Fibroblast of gingiva (primary cell): Measurements from ENCODE around the gene IL17F.
"Not testable (repeated sequence)": the region's sequence is repeated elsewhere in the genome, so short reads cannot be mapped to it uniquely, and the experiment has no call there.

Experiments
- DNase-seq: peaks from one replicate; pipeline ENCODE4 v3.0.0-alpha.2; 2011; ENCODE audit warnings: low read depth

Gene IL17F

DNA sequence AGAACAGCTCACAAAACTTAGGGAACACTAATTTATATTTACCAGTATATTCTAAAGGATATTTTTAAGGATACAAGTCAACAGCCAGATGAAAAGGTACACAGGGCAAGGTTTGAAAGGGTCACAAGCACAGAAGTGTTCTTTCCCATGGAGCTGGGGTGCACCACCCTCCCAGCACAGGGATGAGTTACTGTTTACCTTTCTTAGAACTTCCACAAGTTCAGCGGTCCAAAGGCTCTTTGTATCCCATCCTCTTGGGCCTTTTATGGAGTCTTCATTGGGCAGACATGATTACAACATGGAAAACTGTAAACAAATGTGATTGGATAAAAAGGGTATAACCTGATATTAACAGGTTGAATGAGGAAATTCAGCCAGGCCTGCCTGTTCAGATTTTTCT is 1.1 kb upstream of the IL17F start:
- no peak for DNase-seq

- peak; percentile 13 for DNase-seq
Observed at GRCh38 chr6:52243282-52243893, 912 bp downstream of the IL17F start.

DNA sequence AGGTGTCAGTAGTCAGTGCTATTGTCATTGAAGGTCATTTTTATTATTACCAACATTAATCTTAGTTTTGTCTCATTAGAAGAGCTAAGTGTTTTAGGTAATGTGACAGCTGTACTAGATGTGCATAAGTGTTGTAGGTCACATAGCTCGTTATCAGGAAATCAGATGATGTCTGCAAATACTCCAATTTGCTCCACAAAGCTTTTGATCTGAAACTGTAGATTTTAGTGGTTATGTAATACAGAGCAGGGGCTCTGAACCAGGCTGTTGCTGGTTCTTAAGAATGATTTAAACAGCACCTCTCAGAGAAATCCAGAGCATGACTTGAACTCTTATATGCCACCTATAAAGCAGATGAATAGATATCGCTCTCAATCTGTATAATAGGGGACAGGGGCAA is 2.5 kb downstream of the IL17F start:
- no peak for DNase-seq

- peak; percentile 21 for DNase-seq
Observed at GRCh38 chr6:52233975-52234823, 10.1 kb downstream of the IL17F start.

GRCh38 chr6:52233005-52233404 is 11.3 kb downstream of the IL17F start:
- DNase-seq, result no peak

- DNase-seq, result no peak
Observed at GRCh38 chr6:52231406-52232127, 12.7 kb downstream of the IL17F start.

DNA sequence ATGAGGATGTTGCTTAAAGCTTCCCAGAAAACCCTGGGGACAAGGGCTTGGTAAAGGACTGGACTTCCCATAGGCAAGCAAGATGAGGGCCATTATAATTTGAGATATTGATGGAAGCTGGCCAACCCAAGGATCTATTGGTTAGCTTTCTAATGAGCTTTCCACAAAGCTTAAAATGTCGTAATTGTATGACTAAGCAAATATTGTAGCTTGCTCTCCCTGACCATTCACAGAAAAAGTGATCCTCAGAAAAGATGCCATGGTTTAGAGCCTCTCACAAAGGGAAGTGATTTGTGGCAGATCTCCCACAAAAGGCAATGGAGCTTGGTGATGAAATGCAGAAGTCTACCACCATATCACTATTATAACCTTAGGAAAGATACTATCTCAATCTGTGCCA is 13.6 kb downstream of the IL17F start:
- DNase-seq, result peak; percentile 8

GRCh38 chr6:52227495-52227894 is 16.8 kb downstream of the IL17F start:
- DNase-seq, result no peak

DNA sequence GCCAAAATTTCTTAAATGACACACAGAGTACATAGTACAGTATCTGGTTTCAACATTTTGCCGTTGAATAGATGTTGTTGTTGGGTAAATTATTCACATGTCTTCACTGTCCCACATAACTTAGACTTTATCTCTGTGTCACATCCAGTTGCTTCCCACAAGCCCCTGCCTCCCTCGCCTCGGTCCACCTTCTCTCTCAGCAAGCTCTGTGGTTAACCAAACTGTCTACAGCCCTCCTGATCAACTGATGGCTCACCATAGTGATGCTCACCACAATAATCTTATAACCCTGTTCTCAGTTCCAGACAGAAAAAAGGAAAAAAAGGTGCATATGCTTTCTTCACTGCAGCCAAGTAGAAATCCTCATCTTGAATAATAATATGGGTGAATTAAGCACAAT is 23.0 kb downstream of the IL17F start:
- no peak for DNase-seq

DNA sequence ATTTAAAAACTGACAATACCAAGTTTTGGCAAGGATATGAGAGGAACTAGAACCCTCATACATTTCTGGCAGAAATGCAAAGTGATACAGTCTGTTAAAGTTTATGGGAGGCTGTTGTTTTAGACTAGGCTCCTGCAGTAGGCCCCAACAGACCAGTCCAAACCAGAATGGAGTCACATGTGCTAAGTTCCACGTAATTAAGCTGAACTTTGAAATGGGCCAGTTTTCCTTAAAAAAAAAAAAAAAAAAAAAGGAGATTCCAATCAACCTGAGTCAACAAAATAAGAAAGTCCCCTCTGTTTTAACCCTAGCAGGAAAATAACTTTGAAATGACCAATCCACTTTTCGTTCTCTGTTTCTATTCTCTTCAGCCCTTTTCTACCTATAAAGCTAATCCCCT is 26.5 kb downstream of the IL17F start:
- no peak for DNase-seq

GRCh38 chr6:52216932-52217575 is 27.2 kb downstream of the IL17F start:
- no peak for DNase-seq

DNA sequence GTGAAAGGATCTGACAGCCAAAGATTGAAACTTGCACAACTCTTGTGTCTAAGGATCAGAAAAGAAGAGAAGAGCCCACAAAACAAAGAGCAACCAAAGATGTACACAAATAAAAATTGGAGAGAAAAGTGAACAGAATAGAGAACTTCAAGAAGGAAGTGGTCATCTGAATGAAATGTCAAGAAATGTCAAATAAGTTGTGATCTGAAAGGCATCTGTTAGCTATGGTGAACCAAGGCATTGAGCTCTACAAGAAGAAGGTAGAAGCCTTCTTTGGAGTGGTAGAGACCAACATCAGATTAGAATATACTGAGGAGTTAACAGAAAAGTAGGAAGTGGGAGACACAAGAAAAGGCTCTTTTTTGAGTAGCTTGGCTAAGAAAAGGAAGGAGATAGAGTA is 28.5 kb downstream of the IL17F start:
- DNase-seq, result no peak

DNA sequence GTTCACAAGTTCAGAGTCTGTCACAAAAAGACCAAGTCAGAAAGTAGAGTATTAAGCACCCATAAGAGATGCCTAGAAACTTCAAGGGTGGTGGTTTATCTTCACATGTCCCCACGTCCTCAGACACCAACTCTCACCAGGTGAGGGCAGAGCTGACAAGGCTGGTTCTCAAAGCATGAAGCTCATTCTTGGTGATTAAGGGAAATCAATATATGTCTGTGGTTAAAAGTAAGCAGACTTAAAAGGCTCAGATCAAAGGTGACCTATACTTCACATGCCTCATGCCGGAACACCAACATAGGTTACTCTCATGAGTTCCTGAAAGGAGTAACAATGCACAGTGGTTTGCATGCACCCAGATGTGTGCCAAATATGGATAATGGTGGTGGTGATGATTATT is 31.2 kb downstream of the IL17F start:
- DNase-seq, result no peak

DNA sequence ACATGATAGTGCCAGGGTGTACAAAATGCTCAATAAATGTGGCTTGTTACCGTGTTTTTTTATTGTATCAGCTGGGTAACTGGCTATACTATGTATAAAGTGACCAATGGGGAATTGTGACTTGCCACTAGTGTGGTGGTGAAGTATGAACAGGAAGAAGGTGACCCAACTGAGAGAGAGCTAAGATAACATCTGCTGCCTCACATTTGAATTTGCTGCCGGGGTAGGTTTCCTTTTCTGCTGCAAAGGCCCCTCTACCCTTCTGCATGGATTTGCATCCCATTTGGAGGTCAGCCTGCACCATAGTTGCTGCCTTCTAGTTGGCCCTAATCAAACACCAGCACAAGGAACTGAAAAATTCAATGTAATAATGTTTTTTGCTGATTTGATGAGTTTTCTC is 34.1 kb downstream of the IL17F start:
- DNase-seq, result no peak

DNA sequence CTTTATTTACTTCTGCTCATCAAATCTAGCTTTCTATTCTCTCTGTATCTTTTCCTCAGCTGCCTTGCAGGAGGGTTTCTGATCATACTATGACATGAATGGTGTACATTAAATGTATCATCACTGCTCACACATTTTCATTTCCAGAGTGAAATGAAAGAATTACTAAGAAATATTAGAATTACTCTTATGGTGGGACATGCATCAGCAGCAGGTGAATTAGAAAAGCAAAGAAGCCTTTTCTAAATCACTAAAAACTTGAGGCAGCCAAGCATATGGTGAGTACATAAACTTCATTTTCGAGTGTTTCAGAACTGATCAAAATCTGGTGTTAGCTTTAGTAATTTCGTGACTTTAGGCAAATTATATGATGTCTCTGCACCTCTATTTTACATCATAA is 34.5 kb downstream of the IL17F start:
- no peak for DNase-seq

DNA sequence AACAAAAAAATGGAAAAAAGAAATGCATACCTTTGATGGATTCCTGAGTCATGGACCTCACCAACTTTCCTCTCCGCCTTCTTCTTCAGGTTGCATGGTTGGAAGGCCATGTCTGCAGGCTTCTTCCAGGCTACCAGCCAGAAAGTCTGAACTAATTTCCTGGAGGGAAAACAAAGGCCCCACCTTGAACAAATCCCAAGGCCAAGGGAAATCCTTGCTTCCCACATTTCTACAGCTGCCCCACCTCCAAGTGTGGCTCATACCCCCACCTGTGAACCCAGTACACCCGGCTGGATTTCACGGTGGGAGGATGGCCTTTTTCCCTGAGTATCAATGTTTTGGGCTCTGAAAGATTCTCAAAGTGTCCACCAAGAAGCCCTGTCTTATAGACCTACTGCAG is 35.7 kb downstream of the IL17F start:
- DNase-seq, result no peak

DNA sequence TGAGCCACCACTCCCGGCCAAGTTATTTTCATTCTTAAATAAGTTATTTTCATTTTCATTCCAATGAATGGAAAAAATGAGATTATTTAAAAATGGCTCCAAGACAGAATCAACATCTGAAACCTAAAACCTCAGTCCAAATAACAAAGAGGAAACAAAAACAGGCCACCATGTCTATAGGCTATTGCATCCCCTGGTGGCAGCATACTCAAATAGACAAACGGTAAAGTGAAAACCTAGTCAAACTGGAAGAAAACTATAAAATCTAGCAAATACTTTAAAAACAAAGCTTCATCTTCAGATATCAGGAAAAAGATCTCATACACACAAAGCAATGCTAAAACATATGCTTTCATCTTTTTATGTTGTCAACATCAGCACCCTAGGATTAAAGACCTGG is 37.2 kb downstream of the IL17F start:
- no peak for DNase-seq

DNA sequence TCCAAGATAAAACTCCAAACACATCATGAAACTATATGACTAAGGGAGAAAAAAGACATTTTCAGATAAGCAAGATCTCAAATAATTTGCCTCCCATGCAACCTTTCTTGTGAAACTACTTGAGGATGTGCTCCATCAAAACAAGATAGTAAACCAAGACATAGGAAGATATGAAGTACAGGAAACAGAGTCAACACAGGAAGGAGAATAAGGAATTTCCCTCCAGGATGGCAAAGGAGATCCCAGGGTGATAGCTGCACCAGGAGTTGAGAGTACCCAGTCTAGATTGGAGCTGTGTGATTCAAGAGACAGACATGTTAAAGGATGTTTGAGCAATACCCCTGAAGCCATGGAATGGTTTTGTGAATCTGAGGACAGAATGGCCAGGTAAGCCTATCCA is 42.8 kb downstream of the IL17F start:
- no peak for DNase-seq

DNA sequence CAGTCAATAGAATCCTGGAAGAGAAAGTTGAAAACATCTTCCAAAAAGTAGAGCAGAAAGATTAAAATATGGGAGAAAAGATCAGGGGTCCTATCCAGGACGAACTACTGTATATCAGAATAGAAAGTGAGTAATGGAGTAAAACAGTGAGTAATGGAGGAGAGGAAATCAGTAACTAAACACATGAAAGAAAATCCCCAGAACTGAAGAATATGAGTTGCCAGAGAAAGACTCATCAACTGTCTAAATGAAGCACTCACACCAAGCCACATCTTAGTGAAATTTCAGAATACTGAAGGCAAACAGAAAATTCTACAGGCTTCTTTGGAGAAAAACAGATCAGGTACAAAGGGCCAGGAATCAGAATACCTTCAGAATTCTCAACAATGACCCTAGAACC is 43.3 kb downstream of the IL17F start:
- DNase-seq, result no peak

DNA sequence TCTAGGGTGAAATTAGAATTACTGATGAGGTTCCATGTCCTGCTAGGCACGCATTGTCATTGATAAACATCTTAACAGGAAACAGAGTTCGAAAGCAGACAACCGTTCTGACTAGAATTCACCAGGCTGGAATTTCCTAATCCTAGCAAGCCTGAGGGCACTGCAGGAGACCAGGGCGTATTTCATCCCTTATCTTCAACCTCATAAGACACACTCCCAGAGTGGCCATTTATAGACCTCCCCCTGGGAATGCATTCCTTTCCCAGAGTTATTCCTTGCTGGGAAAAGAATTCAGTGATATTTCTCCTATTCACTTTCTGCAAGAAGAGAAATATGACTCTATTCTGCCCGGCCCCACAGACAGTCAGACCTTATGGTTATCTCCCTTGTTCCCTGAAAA is 44.2 kb downstream of the IL17F start:
- DNase-seq, result not testable (repeated sequence)

GRCh38 chr6:52195886-52196285 is 48.4 kb downstream of the IL17F start:
- DNase-seq, result no peak

DNA sequence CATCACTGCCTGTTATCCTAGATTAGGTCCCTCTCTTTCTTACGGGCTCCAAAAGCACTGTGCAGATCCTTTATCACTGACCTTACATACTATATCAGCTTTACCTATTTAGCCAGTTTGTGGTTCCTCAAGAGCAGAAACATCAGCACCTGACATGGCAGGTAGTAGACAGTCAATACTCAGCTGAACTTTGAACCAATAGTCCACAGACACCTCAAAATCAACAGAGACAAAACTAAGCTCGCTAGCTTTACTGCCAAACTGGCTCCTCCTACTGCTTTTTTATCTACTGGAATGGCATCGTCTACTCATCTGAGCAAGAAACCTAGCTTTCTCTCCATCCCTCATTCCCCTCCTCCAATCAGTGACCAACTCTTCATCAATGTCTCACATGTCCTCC is 52.5 kb downstream of the IL17F start:
- no peak for DNase-seq

DNA sequence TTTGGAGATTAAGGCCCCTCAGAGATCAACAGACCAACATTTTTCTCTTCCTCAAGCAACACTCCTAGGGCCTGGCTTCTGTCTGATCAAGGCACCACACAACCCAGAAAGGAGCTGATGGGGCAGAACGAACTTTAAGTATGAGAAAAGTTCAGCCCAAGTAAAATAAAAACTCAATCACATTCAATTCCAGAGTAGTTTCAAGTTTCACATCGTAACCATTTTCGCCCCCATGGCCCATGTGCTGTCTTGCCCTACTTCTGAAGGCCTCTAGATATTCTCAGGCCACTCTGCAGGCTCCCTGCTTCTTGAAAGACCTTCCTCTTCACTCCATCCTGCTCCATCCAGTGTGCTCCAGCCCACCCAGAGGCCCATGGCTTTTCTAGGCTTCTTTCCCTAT is 53.9 kb downstream of the IL17F start:
- no peak for DNase-seq
